ENCODE data around the gene SAV1.

DNA sequence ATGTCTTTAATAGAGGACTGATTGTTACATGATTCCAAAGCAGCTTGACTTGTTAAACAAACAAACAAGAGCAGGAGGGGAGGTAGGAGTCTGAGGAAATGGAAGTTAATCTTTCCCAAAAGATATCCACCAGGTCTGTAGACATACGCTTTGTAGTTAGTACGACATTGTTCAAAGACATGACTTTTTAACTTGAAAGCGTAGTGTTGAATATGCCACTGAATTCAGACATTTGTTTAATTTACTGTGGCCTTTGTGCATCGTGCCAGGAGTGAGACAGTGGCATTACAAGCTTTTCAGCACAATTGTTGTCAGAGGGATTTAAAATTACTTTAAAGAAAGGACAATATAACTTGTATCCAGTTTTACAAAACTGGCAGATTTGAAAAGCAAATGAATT lies 53.0 kb downstream of the SAV1 start:
- TF ChIP-seq, protein P1, sequence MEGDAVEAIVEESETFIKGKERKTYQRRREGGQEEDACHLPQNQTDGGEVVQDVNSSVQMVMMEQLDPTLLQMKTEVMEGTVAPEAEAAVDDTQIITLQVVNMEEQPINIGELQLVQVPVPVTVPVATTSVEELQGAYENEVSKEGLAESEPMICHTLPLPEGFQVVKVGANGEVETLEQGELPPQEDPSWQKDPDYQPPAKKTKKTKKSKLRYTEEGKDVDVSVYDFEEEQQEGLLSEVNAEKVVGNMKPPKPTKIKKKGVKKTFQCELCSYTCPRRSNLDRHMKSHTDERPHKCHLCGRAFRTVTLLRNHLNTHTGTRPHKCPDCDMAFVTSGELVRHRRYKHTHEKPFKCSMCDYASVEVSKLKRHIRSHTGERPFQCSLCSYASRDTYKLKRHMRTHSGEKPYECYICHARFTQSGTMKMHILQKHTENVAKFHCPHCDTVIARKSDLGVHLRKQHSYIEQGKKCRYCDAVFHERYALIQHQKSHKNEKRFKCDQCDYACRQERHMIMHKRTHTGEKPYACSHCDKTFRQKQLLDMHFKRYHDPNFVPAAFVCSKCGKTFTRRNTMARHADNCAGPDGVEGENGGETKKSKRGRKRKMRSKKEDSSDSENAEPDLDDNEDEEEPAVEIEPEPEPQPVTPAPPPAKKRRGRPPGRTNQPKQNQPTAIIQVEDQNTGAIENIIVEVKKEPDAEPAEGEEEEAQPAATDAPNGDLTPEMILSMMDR (IDR thresholded peaks at IDR 0.05; ENCODE audit: control extremely low read depth in 1 of 3, insufficient read depth in 1 of 3, low read depth in 1 of 3, low read length in 3 of 3): no peak
- no peak for TF ChIP-seq TAF1 (IDR thresholded peaks at IDR 0.05; ENCODE audit: low read depth, low read length)
- no peak for TF ChIP-seq SP1 (IDR thresholded peaks at IDR 0.05; ENCODE audit: low read depth, low read length)
- TF ChIP-seq YY1 (IDR thresholded peaks at IDR 0.05; ENCODE audit: low read depth, low read length): no peak
- TF ChIP-seq ZNF274 (IDR thresholded peaks at IDR 0.05; ENCODE audit: borderline replicate concordance, extremely low read depth, low read length): no peak
- no peak for TF ChIP-seq POU5F1 (IDR thresholded peaks at IDR 0.05; ENCODE audit: low read depth, low read length)
- TF ChIP-seq, protein P2, sequence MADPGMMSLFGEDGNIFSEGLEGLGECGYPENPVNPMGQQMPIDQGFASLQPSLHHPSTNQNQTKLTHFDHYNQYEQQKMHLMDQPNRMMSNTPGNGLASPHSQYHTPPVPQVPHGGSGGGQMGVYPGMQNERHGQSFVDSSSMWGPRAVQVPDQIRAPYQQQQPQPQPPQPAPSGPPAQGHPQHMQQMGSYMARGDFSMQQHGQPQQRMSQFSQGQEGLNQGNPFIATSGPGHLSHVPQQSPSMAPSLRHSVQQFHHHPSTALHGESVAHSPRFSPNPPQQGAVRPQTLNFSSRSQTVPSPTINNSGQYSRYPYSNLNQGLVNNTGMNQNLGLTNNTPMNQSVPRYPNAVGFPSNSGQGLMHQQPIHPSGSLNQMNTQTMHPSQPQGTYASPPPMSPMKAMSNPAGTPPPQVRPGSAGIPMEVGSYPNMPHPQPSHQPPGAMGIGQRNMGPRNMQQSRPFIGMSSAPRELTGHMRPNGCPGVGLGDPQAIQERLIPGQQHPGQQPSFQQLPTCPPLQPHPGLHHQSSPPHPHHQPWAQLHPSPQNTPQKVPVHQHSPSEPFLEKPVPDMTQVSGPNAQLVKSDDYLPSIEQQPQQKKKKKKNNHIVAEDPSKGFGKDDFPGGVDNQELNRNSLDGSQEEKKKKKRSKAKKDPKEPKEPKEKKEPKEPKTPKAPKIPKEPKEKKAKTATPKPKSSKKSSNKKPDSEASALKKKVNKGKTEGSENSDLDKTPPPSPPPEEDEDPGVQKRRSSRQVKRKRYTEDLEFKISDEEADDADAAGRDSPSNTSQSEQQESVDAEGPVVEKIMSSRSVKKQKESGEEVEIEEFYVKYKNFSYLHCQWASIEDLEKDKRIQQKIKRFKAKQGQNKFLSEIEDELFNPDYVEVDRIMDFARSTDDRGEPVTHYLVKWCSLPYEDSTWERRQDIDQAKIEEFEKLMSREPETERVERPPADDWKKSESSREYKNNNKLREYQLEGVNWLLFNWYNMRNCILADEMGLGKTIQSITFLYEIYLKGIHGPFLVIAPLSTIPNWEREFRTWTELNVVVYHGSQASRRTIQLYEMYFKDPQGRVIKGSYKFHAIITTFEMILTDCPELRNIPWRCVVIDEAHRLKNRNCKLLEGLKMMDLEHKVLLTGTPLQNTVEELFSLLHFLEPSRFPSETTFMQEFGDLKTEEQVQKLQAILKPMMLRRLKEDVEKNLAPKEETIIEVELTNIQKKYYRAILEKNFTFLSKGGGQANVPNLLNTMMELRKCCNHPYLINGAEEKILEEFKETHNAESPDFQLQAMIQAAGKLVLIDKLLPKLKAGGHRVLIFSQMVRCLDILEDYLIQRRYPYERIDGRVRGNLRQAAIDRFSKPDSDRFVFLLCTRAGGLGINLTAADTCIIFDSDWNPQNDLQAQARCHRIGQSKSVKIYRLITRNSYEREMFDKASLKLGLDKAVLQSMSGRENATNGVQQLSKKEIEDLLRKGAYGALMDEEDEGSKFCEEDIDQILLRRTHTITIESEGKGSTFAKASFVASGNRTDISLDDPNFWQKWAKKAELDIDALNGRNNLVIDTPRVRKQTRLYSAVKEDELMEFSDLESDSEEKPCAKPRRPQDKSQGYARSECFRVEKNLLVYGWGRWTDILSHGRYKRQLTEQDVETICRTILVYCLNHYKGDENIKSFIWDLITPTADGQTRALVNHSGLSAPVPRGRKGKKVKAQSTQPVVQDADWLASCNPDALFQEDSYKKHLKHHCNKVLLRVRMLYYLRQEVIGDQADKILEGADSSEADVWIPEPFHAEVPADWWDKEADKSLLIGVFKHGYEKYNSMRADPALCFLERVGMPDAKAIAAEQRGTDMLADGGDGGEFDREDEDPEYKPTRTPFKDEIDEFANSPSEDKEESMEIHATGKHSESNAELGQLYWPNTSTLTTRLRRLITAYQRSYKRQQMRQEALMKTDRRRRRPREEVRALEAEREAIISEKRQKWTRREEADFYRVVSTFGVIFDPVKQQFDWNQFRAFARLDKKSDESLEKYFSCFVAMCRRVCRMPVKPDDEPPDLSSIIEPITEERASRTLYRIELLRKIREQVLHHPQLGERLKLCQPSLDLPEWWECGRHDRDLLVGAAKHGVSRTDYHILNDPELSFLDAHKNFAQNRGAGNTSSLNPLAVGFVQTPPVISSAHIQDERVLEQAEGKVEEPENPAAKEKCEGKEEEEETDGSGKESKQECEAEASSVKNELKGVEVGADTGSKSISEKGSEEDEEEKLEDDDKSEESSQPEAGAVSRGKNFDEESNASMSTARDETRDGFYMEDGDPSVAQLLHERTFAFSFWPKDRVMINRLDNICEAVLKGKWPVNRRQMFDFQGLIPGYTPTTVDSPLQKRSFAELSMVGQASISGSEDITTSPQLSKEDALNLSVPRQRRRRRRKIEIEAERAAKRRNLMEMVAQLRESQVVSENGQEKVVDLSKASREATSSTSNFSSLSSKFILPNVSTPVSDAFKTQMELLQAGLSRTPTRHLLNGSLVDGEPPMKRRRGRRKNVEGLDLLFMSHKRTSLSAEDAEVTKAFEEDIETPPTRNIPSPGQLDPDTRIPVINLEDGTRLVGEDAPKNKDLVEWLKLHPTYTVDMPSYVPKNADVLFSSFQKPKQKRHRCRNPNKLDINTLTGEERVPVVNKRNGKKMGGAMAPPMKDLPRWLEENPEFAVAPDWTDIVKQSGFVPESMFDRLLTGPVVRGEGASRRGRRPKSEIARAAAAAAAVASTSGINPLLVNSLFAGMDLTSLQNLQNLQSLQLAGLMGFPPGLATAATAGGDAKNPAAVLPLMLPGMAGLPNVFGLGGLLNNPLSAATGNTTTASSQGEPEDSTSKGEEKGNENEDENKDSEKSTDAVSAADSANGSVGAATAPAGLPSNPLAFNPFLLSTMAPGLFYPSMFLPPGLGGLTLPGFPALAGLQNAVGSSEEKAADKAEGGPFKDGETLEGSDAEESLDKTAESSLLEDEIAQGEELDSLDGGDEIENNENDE (IDR thresholded peaks at IDR 0.05; ENCODE audit: insufficient replicate concordance, low read length): no peak
- TF ChIP-seq, protein P3, sequence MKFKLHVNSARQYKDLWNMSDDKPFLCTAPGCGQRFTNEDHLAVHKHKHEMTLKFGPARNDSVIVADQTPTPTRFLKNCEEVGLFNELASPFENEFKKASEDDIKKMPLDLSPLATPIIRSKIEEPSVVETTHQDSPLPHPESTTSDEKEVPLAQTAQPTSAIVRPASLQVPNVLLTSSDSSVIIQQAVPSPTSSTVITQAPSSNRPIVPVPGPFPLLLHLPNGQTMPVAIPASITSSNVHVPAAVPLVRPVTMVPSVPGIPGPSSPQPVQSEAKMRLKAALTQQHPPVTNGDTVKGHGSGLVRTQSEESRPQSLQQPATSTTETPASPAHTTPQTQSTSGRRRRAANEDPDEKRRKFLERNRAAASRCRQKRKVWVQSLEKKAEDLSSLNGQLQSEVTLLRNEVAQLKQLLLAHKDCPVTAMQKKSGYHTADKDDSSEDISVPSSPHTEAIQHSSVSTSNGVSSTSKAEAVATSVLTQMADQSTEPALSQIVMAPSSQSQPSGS (IDR thresholded peaks at IDR 0.05; ENCODE audit: low read length): no peak
- TF ChIP-seq EZH2 (IDR thresholded peaks at IDR 0.05; ENCODE audit: low read depth, low read length, severe bottlenecking): no peak
- no peak for TF ChIP-seq POLR2A (IDR thresholded peaks at IDR 0.05; ENCODE audit: control extremely low read depth in 1 of 2, low read depth in 2 of 2, low read length in 2 of 2)

Data from H1 (cell line).